ENCODE results near the gene PIGBOS1.
"Not testable (repeated sequence)": the region's sequence is repeated elsewhere in the genome, so short reads cannot be mapped to it uniquely, and the experiment has no call there.

Gene PIGBOS1

DNA sequence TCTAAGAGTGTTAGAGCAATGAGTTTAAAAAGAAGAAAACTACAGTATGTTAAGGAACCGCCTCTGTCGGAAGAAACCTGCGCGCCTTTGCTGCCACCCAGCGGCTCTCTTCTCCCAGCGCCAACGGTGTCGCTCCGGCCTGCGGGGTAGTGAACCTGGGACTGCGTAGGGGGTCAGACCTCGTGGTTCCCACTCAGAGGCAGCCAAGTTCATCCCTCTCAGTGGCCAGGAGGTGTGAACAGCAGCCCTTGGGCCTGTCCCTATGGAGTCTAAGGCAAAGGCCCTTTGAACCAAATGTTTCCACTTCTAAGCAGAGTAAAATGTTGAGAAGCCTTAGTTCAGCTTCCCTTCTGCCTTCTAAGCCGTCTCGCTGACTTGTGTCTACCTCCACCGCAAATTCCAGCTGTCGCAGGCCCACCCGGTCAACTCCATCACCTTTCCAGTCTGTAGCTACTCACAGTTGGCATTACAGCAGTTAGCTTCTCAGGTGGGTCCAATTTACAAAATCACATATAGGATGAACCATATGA is 28.3 kb downstream of the PIGBOS1 start:
- peak; percentile 89 for DNase-seq (ENCODE audit: low spot score)

DNA sequence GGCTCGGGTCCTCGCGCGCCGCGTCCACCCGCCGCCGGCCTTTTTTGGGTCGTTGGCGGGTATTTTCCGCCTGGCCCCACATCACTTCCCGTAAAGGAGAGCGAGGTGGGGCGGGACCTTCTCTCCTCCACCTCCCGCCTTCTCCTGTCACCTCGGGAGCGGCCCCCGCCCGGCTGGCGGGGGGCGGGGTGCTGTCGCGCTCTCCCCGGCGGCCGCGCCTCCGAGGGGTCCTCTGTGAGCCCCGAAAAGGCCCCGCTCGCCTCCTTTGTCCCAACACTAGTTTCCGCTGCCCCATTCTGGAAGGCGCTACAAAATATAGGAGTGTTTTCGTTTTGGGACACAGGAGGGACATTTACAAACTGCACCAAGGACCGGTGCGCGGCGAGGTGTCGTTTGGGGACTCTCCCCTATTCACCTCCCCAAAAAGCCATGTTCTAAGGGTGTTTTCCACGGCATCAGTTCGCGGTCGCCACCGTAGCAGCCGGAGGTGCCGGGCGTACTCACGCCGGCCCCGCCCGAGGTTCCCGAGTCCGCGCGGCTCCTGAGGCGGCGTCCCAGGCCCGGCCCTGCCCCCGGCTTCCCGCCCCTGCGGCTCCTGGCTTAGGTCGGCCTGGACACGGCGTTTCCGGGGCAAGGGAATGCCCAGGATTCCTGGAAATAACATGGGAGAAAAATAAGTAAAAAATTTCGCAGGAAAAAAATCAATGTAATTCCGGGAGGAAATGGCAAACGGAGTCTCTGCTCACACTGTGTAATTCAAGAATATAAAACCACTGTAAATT is 29.0 kb downstream of the PIGBOS1 start, which contains the start of gene RAB27A:
Gene RAB27A, minus strand, starts transcription at position 68 of the 782 bp plus-strand sequence. CDS start 54,879 bp downstream, outside the sequence.
- DNase-seq (ENCODE audit: low spot score): peak; percentile 80

DNA sequence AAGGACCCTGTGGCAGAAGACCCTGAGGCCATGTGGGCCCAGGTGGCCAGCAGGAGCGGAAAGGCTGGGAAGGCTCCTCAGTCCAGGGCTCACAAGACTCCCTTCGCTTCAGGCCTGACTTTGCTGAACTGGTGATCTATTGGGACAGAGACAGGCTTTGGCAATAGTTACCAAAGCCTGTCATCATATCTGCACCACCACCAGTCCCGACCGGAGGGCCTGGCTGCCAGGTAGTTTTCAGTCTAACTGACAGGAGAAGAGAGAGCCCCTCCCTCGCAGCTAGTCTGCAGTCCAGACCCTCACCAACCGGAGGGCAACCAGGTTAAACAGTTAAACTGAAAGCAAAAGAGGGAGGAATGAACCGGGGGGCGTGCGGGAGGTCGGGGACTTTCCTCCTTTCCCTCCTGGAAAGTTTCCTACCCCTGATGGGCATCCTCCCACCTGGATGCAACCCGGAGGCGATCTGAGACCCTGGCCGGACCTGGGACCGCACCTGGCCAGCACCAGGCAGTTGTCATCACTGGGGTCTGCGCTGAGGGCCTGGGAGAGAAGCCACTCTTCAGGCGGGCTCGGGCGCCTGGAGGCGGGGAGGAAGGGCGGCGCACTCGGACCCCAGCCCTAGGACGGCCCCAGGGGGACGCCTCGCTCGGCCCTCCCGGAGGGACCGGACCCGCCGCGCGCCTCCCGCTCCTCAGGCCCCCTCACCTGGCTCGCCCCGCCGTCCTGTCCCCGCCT is 29.7 kb downstream of the PIGBOS1 start:
- peak; percentile 44 for DNase-seq (ENCODE audit: low spot score)

DNA sequence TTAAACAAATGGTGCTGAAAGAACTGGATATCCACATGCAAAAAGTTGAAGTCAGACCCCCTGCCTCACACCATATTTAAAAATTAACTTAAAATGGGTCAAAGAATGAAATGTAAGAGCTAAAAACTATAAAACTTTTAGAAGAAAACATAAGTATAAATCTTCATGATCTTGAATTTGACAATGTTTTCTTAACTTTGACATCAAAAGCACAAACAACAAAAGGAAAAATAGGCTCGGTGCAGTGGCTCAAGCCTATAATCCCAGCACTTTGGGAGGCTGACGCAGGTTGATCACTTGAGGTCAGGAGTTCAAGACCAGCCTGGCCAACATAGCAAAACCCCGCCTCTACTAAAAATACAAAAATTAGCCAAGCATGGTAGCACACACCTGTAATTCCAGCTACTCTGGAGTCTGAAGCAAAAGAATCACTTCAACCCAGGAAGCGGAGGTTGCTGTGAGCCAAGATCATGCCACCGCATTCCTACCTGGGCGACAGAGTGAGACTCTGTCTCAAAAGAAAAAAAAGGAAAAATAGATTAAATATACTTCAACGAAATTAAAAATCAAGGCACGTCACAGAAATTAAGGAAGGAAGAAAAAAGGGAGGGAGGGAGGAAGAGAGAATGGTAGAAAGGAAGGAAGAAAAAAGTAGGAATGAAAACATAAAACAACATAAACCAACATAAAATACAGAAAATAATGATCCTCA is 30.8 kb downstream of the PIGBOS1 start:
- no peak for DNase-seq (ENCODE audit: low spot score)

DNA sequence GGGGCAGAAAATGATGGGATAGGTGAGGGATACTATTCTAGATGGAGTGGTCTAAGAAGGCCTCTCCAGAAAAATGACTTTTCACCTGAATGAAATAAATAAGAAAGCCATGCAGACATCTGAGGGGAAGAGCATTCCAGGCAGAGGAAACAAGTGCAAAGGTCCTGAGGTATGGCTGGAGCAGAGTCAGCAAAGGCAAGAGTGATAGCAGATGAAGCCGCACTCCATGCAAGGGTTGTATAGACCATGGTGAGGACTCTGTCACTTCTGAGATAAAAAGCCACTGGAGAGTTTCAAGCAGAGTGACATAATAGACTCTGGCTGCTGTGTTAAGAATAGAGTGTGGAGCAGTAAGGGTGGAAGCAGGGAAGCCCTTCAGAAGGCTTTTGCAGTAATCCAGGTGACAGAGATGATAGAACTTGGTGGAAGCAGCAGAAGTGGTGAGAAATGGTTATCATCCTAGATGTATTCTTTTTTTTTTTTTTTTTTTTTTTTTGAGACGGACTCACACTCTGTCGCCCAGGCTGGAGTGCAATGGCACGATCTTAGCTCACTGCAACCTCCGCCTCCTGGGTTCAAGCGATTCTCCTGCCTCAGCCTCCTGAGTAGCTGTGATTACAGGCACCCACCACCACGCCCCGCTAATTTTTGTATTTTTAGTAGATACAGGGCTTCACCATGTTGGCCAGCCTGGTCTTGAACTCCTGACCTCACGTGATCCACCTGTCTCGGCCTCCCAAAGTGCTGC is 32.3 kb downstream of the PIGBOS1 start:
- not testable (repeated sequence) for DNase-seq (ENCODE audit: low spot score)

DNA sequence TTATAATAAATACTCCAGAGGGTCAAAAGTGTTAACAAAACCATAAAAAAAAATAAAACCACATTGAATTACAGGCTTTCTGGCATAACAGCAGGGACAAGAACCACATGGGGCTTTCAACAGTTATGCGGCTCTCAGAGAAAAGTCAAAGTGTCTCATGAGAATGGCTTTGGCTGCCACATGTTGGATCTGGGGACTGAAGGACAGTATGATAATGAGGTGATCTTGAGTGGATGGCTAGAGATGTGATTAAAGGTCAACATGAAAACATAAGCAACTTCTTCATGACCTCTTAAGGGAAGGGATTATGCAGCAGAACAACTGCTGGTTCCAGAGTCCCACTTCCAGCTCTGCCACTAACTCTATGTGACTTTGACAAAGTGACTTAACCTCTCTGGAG is 34.5 kb downstream of the PIGBOS1 start:
- no peak for DNase-seq (ENCODE audit: low spot score)

DNA sequence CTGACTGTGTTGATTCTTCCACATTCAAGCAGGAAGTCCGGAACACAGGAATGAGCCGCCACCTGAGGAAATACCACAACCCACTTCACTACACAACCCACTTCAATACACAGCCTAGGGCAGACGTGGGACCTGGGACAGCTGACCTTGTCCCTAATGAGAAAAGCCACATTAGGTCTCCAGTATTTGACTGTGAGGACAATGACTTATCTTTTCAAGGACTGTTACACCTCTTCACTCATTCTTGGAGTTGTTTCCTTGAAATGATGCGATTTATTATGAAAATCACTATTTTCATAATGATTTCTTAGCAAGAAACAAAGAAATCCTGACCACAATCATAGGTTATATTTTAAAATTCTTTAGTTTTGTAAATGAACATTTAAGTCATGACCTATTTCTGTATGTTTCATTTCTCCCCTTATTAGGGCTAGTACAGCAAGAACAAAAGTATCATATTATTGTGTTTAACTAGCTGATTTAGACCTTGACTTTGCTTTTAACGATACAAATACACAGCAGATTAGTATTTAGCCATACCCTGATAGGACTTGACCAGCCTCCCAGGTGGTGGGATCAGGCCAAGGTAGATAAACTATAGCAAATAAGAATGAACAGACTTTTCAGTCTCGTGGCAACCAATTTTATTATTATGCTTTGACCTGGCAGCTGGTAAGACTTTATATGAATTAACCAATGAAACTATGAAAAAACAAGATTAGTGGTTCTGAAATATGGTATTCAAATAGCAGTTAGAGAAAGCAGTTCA is 35.4 kb downstream of the PIGBOS1 start:
- DNase-seq (ENCODE audit: low spot score): no peak

DNA sequence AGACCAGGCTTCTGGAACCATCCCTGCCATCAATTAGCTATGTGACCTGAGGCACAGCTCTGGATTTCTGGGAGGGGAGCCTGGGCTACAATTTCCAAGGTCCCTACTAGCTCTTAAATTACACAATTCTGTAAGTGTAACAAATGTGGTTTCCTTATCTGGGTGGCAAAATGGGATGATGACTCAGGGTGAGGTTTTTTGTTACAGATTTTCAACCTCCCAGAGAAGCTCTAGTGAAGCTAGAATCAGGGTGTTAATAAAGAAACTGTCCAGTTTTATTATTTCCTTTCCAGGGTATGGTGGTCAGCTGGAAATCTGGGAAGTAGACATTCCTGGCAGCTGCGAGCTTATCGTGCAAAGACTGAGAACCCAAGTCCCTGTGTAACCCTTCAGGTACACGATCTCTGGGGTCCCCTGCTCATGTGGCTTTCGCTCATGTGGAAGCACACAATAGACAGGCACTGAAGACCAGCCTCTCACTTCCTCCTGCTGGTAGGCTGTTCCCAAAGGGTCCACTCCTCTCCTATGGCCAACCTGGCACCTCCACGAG is 36.6 kb downstream of the PIGBOS1 start:
- no peak for DNase-seq (ENCODE audit: low spot score)

DNA sequence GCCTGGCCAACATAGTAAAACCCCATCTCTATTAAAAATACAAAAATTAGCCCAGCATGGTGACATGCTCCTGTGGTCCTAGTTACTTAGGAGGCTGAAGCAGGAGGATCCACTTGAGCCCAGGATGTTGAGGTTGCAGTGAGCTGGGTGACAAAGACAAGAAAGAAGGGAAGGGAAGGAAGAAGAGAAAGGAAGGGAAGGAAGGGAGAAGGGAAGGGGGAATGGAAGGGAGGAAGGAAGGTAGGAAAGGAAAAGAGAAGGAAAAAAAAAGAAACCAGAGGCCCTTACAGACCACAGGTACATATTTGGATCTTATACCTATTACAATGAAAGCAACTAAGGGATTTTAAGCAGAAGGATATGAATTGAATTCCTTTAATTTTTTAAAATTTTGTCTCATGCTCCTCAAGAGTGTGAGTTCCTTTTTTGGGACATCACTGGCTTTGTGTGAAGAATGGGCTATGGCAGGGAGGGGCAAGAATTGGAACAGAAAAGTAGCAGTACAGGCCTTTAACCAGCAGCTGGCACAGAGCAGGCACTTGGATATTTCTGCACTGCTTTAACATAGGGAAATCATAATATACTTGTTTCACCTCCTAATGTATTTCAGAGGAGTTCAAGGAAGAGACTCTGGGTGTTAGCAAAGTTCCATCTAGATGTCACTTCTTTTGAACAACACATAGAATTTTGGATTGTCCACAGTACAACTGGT is 37.2 kb downstream of the PIGBOS1 start:
- no peak for DNase-seq (ENCODE audit: low spot score)

DNA sequence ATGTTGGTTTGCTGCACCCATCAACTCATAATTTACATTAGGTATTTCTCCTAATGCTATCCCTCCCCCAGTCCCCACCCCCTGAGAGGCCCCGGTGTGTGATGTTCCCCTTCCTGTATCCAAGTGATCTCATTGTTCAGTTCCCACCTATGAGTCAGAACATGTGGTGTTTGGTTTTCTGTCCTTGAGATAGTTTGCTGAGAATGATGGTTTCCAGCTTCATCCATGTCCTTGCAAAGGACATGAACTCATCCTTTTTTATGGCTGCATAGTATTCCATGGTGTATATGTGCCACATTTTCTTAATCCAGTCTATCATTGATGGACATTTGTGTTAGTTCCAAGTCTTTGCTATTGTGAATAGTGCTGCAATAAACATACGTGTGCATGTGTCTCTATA is 38.3 kb downstream of the PIGBOS1 start:
- not testable (repeated sequence) for DNase-seq (ENCODE audit: low spot score)

DNA sequence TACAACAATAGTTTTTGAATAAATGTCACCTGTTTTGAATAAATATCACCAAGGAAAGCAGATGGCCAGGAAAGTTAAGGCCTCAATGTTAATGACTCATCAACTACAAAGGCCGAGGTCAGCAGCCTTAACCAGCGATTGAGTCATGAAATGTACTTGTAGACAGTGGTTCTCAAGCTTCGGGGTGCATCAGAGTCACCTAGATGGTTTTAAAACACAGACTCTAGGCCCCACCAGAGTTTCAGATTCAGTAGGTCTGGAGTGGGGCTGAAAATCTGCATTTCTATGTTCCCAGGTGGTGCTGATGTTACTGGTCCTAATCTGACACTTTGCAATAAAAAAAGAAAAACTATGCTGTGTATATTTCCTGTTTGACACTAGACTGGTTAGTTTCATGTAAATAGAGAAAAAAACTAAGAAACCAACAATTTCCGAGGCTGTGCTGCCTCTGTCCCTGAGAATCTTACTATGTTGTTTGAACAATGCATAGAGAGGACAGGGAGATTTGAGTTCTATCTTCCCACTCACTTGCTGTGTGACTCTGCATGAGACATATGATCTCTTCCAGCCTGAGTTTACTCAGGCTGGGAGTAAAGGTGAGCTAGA is 39.1 kb downstream of the PIGBOS1 start:
- no peak for DNase-seq (ENCODE audit: low spot score)

DNA sequence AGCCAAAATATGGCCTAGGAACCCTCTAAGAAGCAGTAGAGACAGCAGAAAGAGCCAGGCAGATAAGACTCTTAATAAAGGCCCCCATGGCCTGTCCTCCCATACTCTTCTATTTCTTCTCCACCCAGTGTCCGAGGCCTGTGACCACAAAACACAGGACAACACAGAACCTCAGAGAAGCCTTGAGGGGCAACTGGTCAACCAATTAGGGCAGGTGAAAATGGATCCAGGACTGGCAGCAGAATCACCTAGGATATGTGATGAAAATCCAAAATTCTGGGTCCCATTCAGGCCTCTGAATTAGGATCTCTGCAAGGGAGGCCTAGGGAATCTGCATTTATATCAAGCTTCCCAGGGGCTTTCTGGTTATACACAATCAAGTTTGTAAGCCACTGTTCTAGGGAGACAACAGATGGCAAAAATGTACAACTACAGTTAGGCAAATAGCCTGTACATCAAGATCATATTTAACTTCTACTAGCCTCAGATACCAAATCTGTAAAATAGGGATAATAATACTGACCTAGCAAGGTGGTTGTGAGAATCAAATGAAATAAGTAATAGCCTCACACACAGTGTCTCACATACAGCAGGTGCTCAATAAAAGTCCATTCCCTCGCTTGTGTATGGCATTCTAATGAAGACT is 39.7 kb downstream of the PIGBOS1 start:
- DNase-seq (ENCODE audit: low spot score): no peak

DNA sequence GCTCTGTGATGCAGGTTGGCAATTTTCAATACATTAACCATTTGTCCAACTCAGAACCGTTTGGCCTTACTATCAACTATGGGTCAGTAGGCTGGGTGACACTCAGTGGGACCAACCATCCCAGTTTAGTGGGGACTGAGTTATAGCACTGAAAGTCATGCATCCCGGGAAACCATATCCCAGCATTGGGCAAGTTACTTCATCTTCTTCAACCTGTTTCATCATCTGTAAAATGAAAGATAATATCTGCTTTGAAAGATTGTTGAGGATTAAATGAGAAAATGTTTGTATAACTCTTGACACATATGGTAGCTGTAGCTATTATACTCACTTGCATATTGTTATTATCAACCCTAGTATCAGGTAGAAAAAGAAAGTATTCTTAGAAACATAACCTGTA is 41.2 kb downstream of the PIGBOS1 start:
- DNase-seq (ENCODE audit: low spot score): no peak

DNA sequence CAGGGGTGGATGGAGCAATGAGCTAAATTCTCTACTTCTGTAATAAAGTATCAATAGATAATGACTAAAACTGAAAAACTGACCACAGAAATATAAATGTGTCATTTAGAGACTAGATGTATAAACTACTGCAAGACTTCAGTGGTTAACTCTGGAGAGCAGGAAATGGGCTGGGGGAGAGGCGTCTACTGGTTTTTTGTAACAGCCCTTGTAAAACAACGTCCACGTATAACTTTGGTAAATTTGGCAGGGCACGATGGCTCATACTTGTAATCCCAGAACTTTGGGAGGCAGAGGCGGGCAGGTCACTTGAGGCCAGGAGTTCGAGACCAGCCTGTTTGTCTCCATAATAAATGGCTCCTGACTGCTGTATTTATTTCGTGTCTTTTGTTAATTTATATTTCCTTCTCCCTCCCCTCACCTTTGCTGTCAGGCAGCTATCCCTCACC is 41.8 kb downstream of the PIGBOS1 start:
- no peak for DNase-seq (ENCODE audit: low spot score)

DNA sequence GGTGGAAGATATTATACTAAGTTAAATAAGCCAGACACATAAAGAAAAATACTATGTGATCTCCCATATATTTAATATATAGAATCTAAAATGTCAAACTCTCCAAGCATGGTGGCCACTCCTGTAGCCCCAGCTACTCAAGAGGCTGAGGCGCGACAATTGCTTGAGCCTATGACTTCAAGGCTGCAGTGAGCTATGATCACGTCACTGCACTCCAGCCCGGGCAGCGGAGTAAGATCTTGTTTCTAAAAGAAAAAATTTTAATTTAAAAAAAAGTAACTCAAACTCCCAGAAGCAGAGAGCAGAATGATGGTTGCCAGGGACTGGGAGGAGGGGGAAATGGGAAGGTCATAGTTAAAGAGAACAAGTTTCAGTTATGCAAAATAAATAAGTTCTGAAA is 42.6 kb downstream of the PIGBOS1 start:
- no peak for DNase-seq (ENCODE audit: low spot score)

DNA sequence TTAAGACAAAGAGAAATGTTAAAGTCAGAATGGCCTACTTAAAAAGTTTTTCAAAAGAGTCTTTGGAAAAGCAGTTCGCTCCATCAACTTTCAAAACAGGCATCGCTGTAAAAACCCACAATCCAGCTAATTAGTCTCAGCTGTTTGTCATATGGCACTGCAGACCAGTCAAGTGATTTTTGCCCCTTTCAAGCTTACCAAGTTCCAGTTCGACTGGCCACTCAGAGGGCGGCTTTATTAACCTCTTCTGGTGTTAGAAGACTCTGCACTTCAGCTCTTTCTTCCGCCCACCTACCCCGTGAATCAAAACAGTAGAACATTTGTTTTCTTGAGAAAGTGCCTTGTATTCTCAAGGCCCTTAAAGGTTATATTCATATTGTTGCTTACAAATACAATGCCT is 48.6 kb downstream of the PIGBOS1 start:
- no peak for DNase-seq (ENCODE audit: low spot score)

DNA sequence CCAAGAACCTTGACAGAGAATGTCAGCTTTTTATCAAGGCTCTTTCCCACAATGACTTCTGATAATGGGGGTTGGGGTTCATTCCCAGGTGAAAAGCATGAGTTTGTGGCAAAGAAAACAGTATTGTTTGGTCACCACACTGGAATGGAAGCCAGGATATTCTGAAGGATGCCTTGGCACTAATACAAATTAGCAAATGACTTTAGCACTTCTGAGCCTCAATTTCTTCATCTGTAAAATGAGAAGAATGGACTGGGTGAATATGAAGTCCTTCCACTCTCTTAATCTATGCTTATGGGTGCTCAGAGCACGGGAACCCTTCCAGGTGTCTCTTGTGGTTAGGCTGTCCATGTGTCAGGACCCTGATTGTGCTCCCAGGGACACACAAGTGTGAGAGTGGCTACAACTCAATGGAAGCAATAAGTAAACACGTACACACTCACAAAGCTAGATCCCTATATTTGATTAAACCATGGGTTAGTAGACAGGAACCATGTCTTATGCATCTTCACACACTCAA is 50.7 kb downstream of the PIGBOS1 start:
- no peak for DNase-seq (ENCODE audit: low spot score)

DNA sequence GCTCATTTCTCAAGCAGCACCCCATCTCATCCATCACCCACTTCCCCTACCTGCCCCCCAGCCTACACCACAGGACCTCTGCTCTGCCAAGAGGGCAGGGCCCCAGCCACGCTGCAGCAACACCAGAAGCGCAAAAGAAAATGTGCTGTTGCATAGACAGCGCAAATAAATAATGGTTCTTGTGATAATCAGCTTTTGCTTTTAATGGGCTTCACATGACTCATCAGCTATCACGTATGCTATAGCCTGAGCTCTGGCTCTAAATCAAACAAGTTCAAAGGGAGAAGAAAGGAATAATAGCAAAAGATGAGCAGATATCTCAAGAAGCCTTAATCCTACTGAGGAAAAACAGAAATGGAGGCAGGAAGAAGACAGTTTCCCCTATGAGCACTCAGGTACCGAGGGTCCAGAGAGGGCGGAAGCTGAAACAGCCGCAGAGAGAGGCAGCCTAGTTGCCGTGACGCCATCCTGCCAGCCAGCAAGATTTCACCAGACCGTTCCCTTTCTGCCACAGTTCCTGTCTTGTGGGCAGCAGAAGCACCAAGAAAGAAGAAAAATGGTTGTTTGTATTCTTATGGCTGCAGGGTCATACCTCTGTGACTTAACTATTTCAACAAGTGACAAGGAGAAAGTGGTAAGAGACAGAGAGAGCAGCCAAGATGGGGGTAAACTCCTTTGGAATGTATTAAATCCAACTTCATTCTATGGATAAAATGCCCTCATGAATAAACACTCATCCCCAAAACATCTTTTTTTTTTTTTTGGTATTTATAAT is 51.3 kb downstream of the PIGBOS1 start:
- DNase-seq (ENCODE audit: low spot score): peak; percentile 25
